Left ventricle myocardium superior (tissue), 1 donor: Measurements from ENCODE around the gene FANCC. TPM values are rescaled to one million over a fixed set of nuclear protein-coding genes. Genes with fewer than 3 reads are reported as not detected.
"Not testable (repeated sequence)": the region's sequence is repeated elsewhere in the genome, so short reads cannot be mapped to it uniquely, and the experiment has no call there.

ENCODE experiments used
- ATAC-seq: fragments of 200-7000 bp; cut with Tn5 transposase; one replicate; pipeline ENCODE4 v1.9.1; 2020; ENCODE audit warnings: mild to moderate bottlenecking, moderate library complexity
- DNase-seq: peaks from one replicate; pipeline ENCODE4 v3.0.0-alpha.2; 2020
- intact Hi-C: fragments of 100-400 bp; cut with micrococcal nuclease; formaldehyde crosslinking; loops from one replicate; pipeline ENCODE4 v1.11.0; 2022
- total RNA-seq: library from RNA; stranded (reverse); fragmentation: NEBNext Ultra II Directional; extraction: Animal tissue kit (Norgen Biotek cat#: 25700); gene quantifications from one replicate; pipeline ENCODE4 v1.2.1, GENCODE V29; 2021
- donor health status: DM: no; HTN: yes; CAD: no; lungs with severe emphysema.

Gene FANCC
- total RNA-seq, 1 donor from 2014 or later = 5.9 TPM

GRCh38 chr9:95333426-95333825 lies 15.9 kb upstream of the FANCC start:
- ATAC-seq (no peak), DNase-seq (no peak)
- intact Hi-C loops = no loop called here

GRCh38 chr9:95332860-95333259 lies 15.4 kb upstream of the FANCC start:
- ATAC-seq = no peak
- intact Hi-C loops = no loop called here
- DNase-seq = no peak

- DNase-seq = no peak
- intact Hi-C loops = no loop called here
- ATAC-seq = no peak
Measured at GRCh38 chr9:95330720-95331404, 13.4 kb upstream of the FANCC start.

GRCh38 chr9:95329061-95329460 lies 11.6 kb upstream of the FANCC start:
- ATAC-seq, intact Hi-C loops, DNase-seq: not testable (repeated sequence)

- no peak for ATAC-seq
- no peak for DNase-seq
- intact Hi-C loops = no loop called here
Measured at GRCh38 chr9:95327239-95327865, 9.8 kb upstream of the FANCC start.

GRCh38 chr9:95325221-95325620 lies 7.7 kb upstream of the FANCC start:
- DNase-seq = no peak
- intact Hi-C loops = no loop called here
- ATAC-seq = no peak

GRCh38 chr9:95317893-95318211 lies 343 bp upstream of the FANCC start:
- DNase-seq (no peak), ATAC-seq (no peak)
- intact Hi-C loops = loop anchor here (10.0 kb wide), 1 partner anchor 1367 kb away; no protein-coding TSS in a partner anchor

- intact Hi-C loops = loop anchor here (10.0 kb wide), 1 partner anchor 1368 kb away; no protein-coding TSS in a partner anchor
- ATAC-seq (peak; percentile 72), DNase-seq (peak; percentile 81)
Measured at GRCh38 chr9:95316794-95317118, 753 bp downstream of the FANCC start.

- ATAC-seq (no peak), DNase-seq (no peak)
- intact Hi-C loops = loop anchor here (10.0 kb wide), 1 partner anchor 1369 kb away; no protein-coding TSS in a partner anchor
Measured at GRCh38 chr9:95316274-95316673, 1.2 kb downstream of the FANCC start.

GRCh38 chr9:95315108-95315746 lies 2.3 kb downstream of the FANCC start:
- intact Hi-C loops = loop anchor here (10.0 kb wide), 1 partner anchor 1370 kb away; no protein-coding TSS in a partner anchor
- no peak for DNase-seq
- ATAC-seq = no peak

- ATAC-seq (peak; percentile 42), DNase-seq (peak; percentile 73)
- intact Hi-C loops = loop anchor here (10.0 kb wide), 1 partner anchor 1372 kb away; no protein-coding TSS in a partner anchor
Measured at GRCh38 chr9:95313010-95313498, 4.5 kb downstream of the FANCC start.

- ATAC-seq (no peak), DNase-seq (no peak)
- intact Hi-C loops = loop anchor here (10.0 kb wide), 1 partner anchor 1373 kb away; no protein-coding TSS in a partner anchor
Measured at GRCh38 chr9:95311961-95312360, 5.5 kb downstream of the FANCC start.

GRCh38 chr9:95307538-95307937 lies 10.0 kb downstream of the FANCC start:
- intact Hi-C loops = no loop called here
- ATAC-seq (no peak), DNase-seq (no peak)

- DNase-seq (no peak), ATAC-seq (no peak)
- intact Hi-C loops = no loop called here
Measured at GRCh38 chr9:95306819-95307218, 10.7 kb downstream of the FANCC start.

GRCh38 chr9:95305770-95306492 lies 11.6 kb downstream of the FANCC start:
- ATAC-seq = no peak
- DNase-seq = no peak
- intact Hi-C loops = no loop called here

- no peak for ATAC-seq
Measured at GRCh38 chr9:95302479-95302878, 15.0 kb downstream of the FANCC start.

GRCh38 chr9:95297760-95298159 lies 19.7 kb downstream of the FANCC start:
- intact Hi-C loops = no loop called here

More at GRCh38 chr9:95302479-95302878, 15.0 kb downstream of the FANCC start:
- DNase-seq = no peak
- intact Hi-C loops = no loop called here

GRCh38 chr9:95297316-95297715 lies 20.2 kb downstream of the FANCC start:
- no peak for ATAC-seq
- no peak for DNase-seq
- intact Hi-C loops = no loop called here

More at GRCh38 chr9:95297760-95298159, 19.7 kb downstream of the FANCC start:
- DNase-seq (no peak), ATAC-seq (no peak)

GRCh38 chr9:95296761-95297160 lies 20.7 kb downstream of the FANCC start:
- no peak for DNase-seq
- intact Hi-C loops = no loop called here
- no peak for ATAC-seq
